ENCODE data around the gene DPH1.

DNA sequence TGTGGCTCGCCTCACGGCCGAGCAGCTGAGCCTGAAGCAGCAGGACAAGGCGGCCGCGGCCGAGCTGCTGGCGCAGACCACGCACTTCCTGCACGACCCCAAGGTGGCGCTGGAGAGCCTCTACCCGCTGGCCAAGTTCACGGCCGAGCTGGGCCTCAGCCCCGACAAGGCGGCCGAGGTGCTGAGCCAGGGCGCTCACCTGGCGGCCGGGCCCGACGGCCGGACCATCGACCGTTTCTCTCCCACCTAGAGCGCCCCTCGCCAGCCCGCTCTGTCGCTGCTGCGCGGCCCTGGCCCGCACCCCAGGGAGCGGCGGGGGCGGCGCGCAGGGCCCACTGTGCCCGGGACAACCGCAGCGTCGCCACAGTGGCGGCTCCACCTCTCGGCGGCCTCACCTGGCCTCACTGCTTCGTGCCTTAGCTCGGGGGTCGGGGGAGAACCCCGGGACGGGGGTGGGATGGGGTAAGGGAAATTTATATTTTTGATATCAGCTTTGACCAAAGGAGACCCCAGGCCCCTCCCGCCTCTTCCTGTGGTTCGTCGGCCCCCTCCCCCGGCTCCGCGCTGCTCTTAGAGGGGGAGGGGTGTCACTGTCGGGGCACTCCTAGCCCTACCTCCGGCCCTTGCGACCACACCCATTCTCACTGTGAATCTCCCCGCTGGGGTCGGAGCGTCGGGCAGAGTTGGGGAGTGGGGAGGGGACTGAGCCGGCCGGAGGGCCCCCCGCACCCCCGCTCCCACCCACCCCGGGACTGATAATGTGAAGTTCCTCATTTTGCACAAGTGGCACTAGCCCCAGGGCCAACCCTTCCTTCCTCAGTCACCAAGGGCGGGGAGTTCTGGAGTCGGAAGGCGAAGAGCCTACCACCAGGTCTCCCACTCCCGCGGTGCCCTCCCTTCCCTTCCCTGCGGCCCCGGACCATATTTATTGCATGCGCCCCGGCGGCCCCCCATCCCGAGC, 28.9 kb downstream of the DPH1 start:
- peak; percentile 46; the same call in 1 of the 2 replicates for TF ChIP-seq POLR2A (IDR thresholded peaks at IDR 0.05; ENCODE audit: low read depth, low read length)
- no peak; the same call in none of the 2 replicates for TF ChIP-seq POLR2AphosphoS5 (IDR thresholded peaks at IDR 0.05; ENCODE audit: low read depth, low read length)
- 0 out of 2 replicates have a peak, but pooled peaks have one; percentile 33 for TF ChIP-seq TAF1 (IDR thresholded peaks at IDR 0.05; ENCODE audit: borderline replicate concordance, low read depth, low read length)

Measured in GM12892 (cell line).